GM19455 (cell line): ENCODE data around the gene UBE2N.

ENCODE experiments used
- ATAC-seq: cut with Tn5 transposase; IDR thresholded peaks from one replicate; pipeline ENCODE4 v1.9.1; 2021; ENCODE audit not compliant: unreplicated experiment

The UBE2N gene

GRCh38 chr12:93441617-93442410 lies at the start of gene UBE2N:
Gene UBE2N (minus strand): TSS chr12:93441947. CDS start chr12:93441884, 63 bp downstream.
- ATAC-seq, result peak; percentile 77

- no peak for ATAC-seq
Measured at GRCh38 chr12:93484315-93484981, 42.7 kb upstream of the UBE2N start.

GRCh38 chr12:93483151-93483807 lies 41.5 kb upstream of the UBE2N start:
- no peak for ATAC-seq

GRCh38 chr12:93482721-93483120 lies 41.0 kb upstream of the UBE2N start:
- ATAC-seq, result no peak

- ATAC-seq, result no peak
Measured at GRCh38 chr12:93476555-93476954, 34.8 kb upstream of the UBE2N start.

GRCh38 chr12:93469386-93469785 lies 27.6 kb upstream of the UBE2N start:
- no peak for ATAC-seq

- ATAC-seq, result peak; percentile 26
Measured at GRCh38 chr12:93468008-93468371, 26.2 kb upstream of the UBE2N start.

GRCh38 chr12:93467351-93468007 lies 25.7 kb upstream of the UBE2N start, which contains the start of gene MRPL42:
Gene MRPL42 (plus strand): TSS chr12:93467514. CDS start chr12:93469286, 1,772 bp downstream.
- peak; percentile 91 for ATAC-seq

GRCh38 chr12:93466625-93467350 lies 25.0 kb upstream of the UBE2N start:
- peak; percentile 7 for ATAC-seq

- ATAC-seq, result no peak
Measured at GRCh38 chr12:93465841-93466240, 24.1 kb upstream of the UBE2N start.

- ATAC-seq, result no peak
Measured at GRCh38 chr12:93461503-93461902, 19.8 kb upstream of the UBE2N start.

- no peak for ATAC-seq
Measured at GRCh38 chr12:93460902-93461301, 19.2 kb upstream of the UBE2N start.

GRCh38 chr12:93460003-93460402 lies 18.3 kb upstream of the UBE2N start:
- ATAC-seq, result no peak

GRCh38 chr12:93459097-93459496 lies 17.4 kb upstream of the UBE2N start:
- ATAC-seq, result no peak

- no peak for ATAC-seq
Measured at GRCh38 chr12:93456077-93456476, 14.3 kb upstream of the UBE2N start.

- no peak for ATAC-seq
Measured at GRCh38 chr12:93453633-93454032, 11.9 kb upstream of the UBE2N start.

GRCh38 chr12:93451423-93452158 lies 9.8 kb upstream of the UBE2N start:
- ATAC-seq, result no peak

- ATAC-seq, result no peak
Measured at GRCh38 chr12:93449277-93449676, 7.5 kb upstream of the UBE2N start.

GRCh38 chr12:93448796-93449195 lies 7.0 kb upstream of the UBE2N start:
- no peak for ATAC-seq
